COLO829 (cell line): Measurements from ENCODE around the gene LMX1A.

Experiments
- DNase-seq: peaks from one replicate; pipeline ENCODE4 v3.0.0; 2012; ENCODE audit warnings: low spot score

The LMX1A gene

GRCh38 chr1:165367375-165367993 lies 11.0 kb upstream of the LMX1A start:
- DNase-seq, result peak; percentile 68

- no peak for DNase-seq
These were observed 8.8 kb upstream of the LMX1A start for GRCh38 chr1:165365341-165365740.

- DNase-seq, result no peak
These were observed 8.1 kb upstream of the LMX1A start for GRCh38 chr1:165364568-165365133.

- DNase-seq, result no peak
These were observed 361 bp upstream of the LMX1A start for GRCh38 chr1:165356876-165357275.

GRCh38 chr1:165355139-165355976 lies 1.2 kb downstream of the LMX1A start:
- DNase-seq, result no peak

GRCh38 chr1:165354739-165355138 lies 1.8 kb downstream of the LMX1A start:
- DNase-seq, result no peak

- DNase-seq, result no peak
These were observed 2.5 kb downstream of the LMX1A start for GRCh38 chr1:165353731-165354671.

- no peak for DNase-seq
These were observed 3.8 kb downstream of the LMX1A start for GRCh38 chr1:165352442-165353293.

- no peak for DNase-seq
These were observed 4.6 kb downstream of the LMX1A start for GRCh38 chr1:165351863-165352441.

- DNase-seq, result no peak
These were observed 5.7 kb downstream of the LMX1A start for GRCh38 chr1:165350840-165351239.

GRCh38 chr1:165345502-165345901 lies 11.0 kb downstream of the LMX1A start:
- DNase-seq, result no peak

- no peak for DNase-seq
These were observed 11.8 kb downstream of the LMX1A start for GRCh38 chr1:165344736-165345135.

- DNase-seq, result no peak
These were observed 12.3 kb downstream of the LMX1A start for GRCh38 chr1:165344198-165344597.

- DNase-seq, result no peak
These were observed 13.9 kb downstream of the LMX1A start for GRCh38 chr1:165342587-165342986.

- no peak for DNase-seq
These were observed 14.3 kb downstream of the LMX1A start for GRCh38 chr1:165342168-165342567.

GRCh38 chr1:165339164-165339563 lies 17.4 kb downstream of the LMX1A start:
- DNase-seq, result no peak

- DNase-seq, result no peak
These were observed 26.0 kb downstream of the LMX1A start for GRCh38 chr1:165330483-165330882.

- no peak for DNase-seq
These were observed 27.4 kb downstream of the LMX1A start for GRCh38 chr1:165329104-165329503.

GRCh38 chr1:165328136-165328535 lies 28.4 kb downstream of the LMX1A start:
- DNase-seq, result no peak

- no peak for DNase-seq
These were observed 29.0 kb downstream of the LMX1A start for GRCh38 chr1:165327538-165327937.
